Loucy (cell line): ENCODE results near the gene PLEKHA6.

Experiments used
- H2AFZ ChIP-seq: fragments of 200-600 bp; sonication (generic); 2 replicates; pipeline ENCODE4 v1.6.0; 2016; ENCODE audit warnings: antibody characterized with exemption, mild to moderate bottlenecking, low read length, moderate library complexity
- H3F3A ChIP-seq: fragments of 200-600 bp; 2 replicates; pipeline ENCODE4 v1.6.0; 2016; ENCODE audit warnings: antibody characterized with exemption, low read depth, mild to moderate bottlenecking
- H3K27me3 ChIP-seq: fragments of 200-600 bp; sonication (generic); 2 replicates; pipeline ENCODE4 v1.6.1; 2014; ENCODE audit warnings: low read length, mild to moderate bottlenecking; ENCODE audit not compliant: insufficient read depth, poor library complexity, severe bottlenecking
- H3K36me3 ChIP-seq: fragments of 200-600 bp; sonication (generic); 2 replicates; pipeline ENCODE4 v1.6.1; 2016; ENCODE audit warnings: low read length; ENCODE audit not compliant: insufficient read depth
- H3K4me1 ChIP-seq: fragments of 200-600 bp; sonication (generic); 2 replicates; pipeline ENCODE4 v1.5.1; 2014; ENCODE audit warnings: low read length, mild to moderate bottlenecking; ENCODE audit not compliant: insufficient read depth, poor library complexity, severe bottlenecking
- H3K4me2 ChIP-seq: fragments of 200-600 bp; sonication (generic); 2 replicates; pipeline ENCODE4 v1.6.0; 2014; ENCODE audit warnings: antibody characterized with exemption, low read length, low read depth, mild to moderate bottlenecking; ENCODE audit not compliant: poor library complexity, severe bottlenecking
- H3K4me3 ChIP-seq: fragments of 200-600 bp; sonication (generic); 2 replicates; pipeline ENCODE4 v1.5.1; 2014; ENCODE audit warnings: low read length, mild to moderate bottlenecking, mixed read lengths; ENCODE audit not compliant: poor library complexity, severe bottlenecking
- H3K79me2 ChIP-seq: fragments of 200-600 bp; sonication (generic); 2 replicates; pipeline ENCODE4 v1.6.1; 2014; ENCODE audit warnings: low read length; ENCODE audit not compliant: insufficient read depth
- H3K9ac ChIP-seq: fragments of 200-600 bp; sonication (generic); 2 replicates; pipeline ENCODE4 v1.6.0; 2014; ENCODE audit warnings: mild to moderate bottlenecking, low read depth, low read length, moderate library complexity; ENCODE audit not compliant: poor library complexity, severe bottlenecking
- H3K9me2 ChIP-seq: fragments of 200-600 bp; sonication (generic); replicated peaks from 2 replicates; pipeline ENCODE4 v1.6.1; 2016; ENCODE audit warnings: low read depth, low read length, mixed read lengths
- H3K9me3 ChIP-seq: fragments of 200-600 bp; sonication (generic); 2 replicates; pipeline ENCODE4 v1.6.1; 2014; ENCODE audit warnings: mild to moderate bottlenecking, antibody characterized with exemption, low read length, low read depth; ENCODE audit not compliant: insufficient read depth
- H4K20me1 ChIP-seq: fragments of 200-600 bp; sonication (generic); 2 replicates; pipeline ENCODE4 v1.6.0; 2014; ENCODE audit warnings: antibody characterized with exemption, low read length, mild to moderate bottlenecking; ENCODE audit not compliant: insufficient read depth, poor library complexity, severe bottlenecking
- CTCF ChIP-seq: fragments of 200-600 bp; sonication (generic); conservative IDR thresholded peaks from 2 replicates; pipeline ENCODE4 v1.5.1; 2014; ENCODE audit warnings: mild to moderate bottlenecking, antibody characterized with exemption, low read length
- EZH2phosphoT487 ChIP-seq: fragments of 200-600 bp; IDR thresholded peaks from 2 replicates; pipeline ENCODE4 v1.6.1; 2018; ENCODE audit warnings: antibody characterized with exemption, mild to moderate bottlenecking, moderate library complexity, borderline replicate concordance

Gene PLEKHA6

GRCh38 chr1:204295671-204296070 lies 64.1 kb downstream of the PLEKHA6 start:
- TF ChIP-seq EZH2phosphoT487 (no peak), CTCF (no peak)
- Histone ChIP-seq H3F3A (no peaks in the 10 kb centered on the region), H3K9me3 (no peaks in the 10 kb centered on the region), H3K4me1 (no peaks in the 10 kb centered on the region), H3K9me2 (no peaks in the 10 kb centered on the region), H4K20me1 (no peaks in the 10 kb centered on the region), H2AFZ (no peak overlapping the region), H3K36me3 (no peaks in the 10 kb centered on the region), H3K79me2 (no peaks in the 10 kb centered on the region), H3K27me3 (no peaks in the 10 kb centered on the region), H3K4me2 (peak overlapping the region; percentile 28), H3K9ac (no peak overlapping the region), H3K4me3 (no peak overlapping the region)

GRCh38 chr1:204294357-204294756 lies 65.4 kb downstream of the PLEKHA6 start:
- Histone ChIP-seq H3K27me3 (no peaks in the 10 kb centered on the region), H3K9me2 (no peaks in the 10 kb centered on the region), H3K4me3 (no peak overlapping the region), H2AFZ (no peak overlapping the region), H3K36me3 (no peaks in the 10 kb centered on the region), H3K4me1 (peaks cover 2% of the 10 kb centered on the region), H3K9ac (no peak overlapping the region), H3K9me3 (no peaks in the 10 kb centered on the region), H3K79me2 (no peaks in the 10 kb centered on the region), H3K4me2 (no peak overlapping the region), H4K20me1 (no peaks in the 10 kb centered on the region), H3F3A (no peaks in the 10 kb centered on the region)
- no peak for TF ChIP-seq EZH2phosphoT487
- TF ChIP-seq CTCF, result no peak

- H3K9me3 ChIP-seq, result no peaks in the 10 kb centered on the region
- H4K20me1 ChIP-seq, result no peaks in the 10 kb centered on the region
- no peaks in the 10 kb centered on the region for H3K27me3 ChIP-seq
- TF ChIP-seq EZH2phosphoT487 (no peak), CTCF (no peak)
- H3K36me3 ChIP-seq, result no peaks in the 10 kb centered on the region
- H3K9me2 ChIP-seq, result no peaks in the 10 kb centered on the region
- H3F3A ChIP-seq, result no peaks in the 10 kb centered on the region
- no peak overlapping the region for H3K4me2 ChIP-seq
- H2AFZ ChIP-seq, result no peak overlapping the region
- no peak overlapping the region for H3K9ac ChIP-seq
- H3K4me3 ChIP-seq, result no peak overlapping the region
- peaks cover 7% of the 10 kb centered on the region for H3K4me1 ChIP-seq
- no peaks in the 10 kb centered on the region for H3K79me2 ChIP-seq
Measured at GRCh38 chr1:204293605-204294337, 66.0 kb downstream of the PLEKHA6 start.
